Spleen (tissue), 7 donors: Measurements from ENCODE around the gene MT1B.

Source experiments
- POLR2A ChIP-seq, 3 donors: fragments of 450-650 bp; IDR thresholded peaks; one replicate each; pipeline ENCODE4 v1.5.1; 2017; ENCODE audit warnings: antibody characterized with exemption in 3 of 3, mild to moderate bottlenecking in 1 of 3
- POLR2AphosphoS5 ChIP-seq, 3 donors: sonication (generic); formaldehyde crosslinking; IDR thresholded peaks; one replicate each; pipeline ENCODE4 v1.5.1; 2017; ENCODE audit warnings: antibody characterized with exemption in 3 of 3
- TF ChIP-seq, protein P1 (sequence below), 11 experiments: fragments of 200-600 bp in 7 of 11; fragments of 450-650 bp in 4 of 11; sonication (generic) in 4 of 11; IDR thresholded peaks in 8 of 11; conservative IDR thresholded peaks in 3 of 11; 1 replicate in 7 of 11; 2 replicates in 4 of 11; pipeline versions ENCODE4 v1.4.0 to v1.8.0; 2016 to 2021; ENCODE audit warnings: antibody characterized with exemption in 11 of 11, inconsistent platforms in 4 of 11, mild to moderate bottlenecking in 1 of 11
- donor health status: DM: no; HTN: no; CAD: no; lungs with moderate emphysema.
- donor health status: DM: no; HTN: no; CAD: no.
- donor health status: DM: no; HTN: no; CAD: no.

GRCh38 chr16:56637814-56638750, 13.6 kb upstream of the MT1B start, which contains the start of gene MT1A:
- TF ChIP-seq, protein P1, sequence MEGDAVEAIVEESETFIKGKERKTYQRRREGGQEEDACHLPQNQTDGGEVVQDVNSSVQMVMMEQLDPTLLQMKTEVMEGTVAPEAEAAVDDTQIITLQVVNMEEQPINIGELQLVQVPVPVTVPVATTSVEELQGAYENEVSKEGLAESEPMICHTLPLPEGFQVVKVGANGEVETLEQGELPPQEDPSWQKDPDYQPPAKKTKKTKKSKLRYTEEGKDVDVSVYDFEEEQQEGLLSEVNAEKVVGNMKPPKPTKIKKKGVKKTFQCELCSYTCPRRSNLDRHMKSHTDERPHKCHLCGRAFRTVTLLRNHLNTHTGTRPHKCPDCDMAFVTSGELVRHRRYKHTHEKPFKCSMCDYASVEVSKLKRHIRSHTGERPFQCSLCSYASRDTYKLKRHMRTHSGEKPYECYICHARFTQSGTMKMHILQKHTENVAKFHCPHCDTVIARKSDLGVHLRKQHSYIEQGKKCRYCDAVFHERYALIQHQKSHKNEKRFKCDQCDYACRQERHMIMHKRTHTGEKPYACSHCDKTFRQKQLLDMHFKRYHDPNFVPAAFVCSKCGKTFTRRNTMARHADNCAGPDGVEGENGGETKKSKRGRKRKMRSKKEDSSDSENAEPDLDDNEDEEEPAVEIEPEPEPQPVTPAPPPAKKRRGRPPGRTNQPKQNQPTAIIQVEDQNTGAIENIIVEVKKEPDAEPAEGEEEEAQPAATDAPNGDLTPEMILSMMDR (IDR thresholded peaks at IDR 0.05 in 8 of 11, conservative IDR thresholded peaks at IDR 0.05 in 3 of 11) = no peak
- peak; percentile 58 to 87 (median 79) for TF ChIP-seq POLR2AphosphoS5 (IDR thresholded peaks at IDR 0.05)
- TF ChIP-seq POLR2A (IDR thresholded peaks at IDR 0.05) = no peak
